ENCODE measurements around the gene SPATS2L. TPM values are rescaled to one million over a fixed set of nuclear protein-coding genes. Genes with fewer than 3 reads are reported as not detected.

SPATS2L gene
- total RNA-seq, 4 donors from 2014 or later: 68.1 to 115 (median 94.9) TPM

GRCh38 chr2:200422071-200422470, 115.6 kb downstream of the SPATS2L start:
- no peak for ATAC-seq (ENCODE audit: low FRiP score)
- no peak for DNase-seq (ENCODE audit: low spot score)
- TF ChIP-seq CTCF (IDR thresholded peaks at IDR 0.05): no peak

DNA sequence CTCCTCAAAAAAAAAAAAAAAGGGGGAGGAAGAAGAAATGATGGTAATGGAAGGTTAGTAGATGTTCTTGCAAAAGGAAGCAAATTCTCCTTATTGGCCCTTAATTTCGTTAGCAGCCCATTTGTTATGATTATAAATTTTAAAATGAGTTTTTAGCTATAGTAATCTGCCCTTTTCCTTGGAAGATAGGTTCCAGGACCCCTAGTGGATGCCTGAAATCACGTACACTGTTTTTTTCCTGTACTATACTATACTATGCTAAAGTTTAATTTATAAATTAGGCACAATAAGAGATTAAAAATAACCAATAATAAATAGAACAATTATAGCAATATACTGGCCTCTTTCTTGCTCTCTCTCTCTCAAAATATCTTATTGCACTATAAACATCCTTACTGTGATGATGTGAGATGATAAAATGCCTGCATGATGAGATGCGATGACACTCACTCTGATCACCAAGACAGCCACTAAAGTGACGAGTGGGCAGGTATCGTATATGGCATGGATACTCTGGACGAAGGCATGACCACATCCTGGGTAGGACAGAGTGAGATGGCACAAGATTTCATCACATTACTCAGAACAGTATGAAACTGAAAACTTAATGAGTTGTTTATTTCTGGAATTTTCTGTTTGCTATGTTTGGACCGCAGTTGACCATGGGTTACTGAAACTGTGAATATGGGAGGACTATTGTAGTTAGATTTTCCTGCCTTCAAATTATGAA, 116.2 kb downstream of the SPATS2L start:
- no peak for TF ChIP-seq CTCF (IDR thresholded peaks at IDR 0.05)
- DNase-seq (ENCODE audit: low spot score) (no peak), ATAC-seq (ENCODE audit: low FRiP score) (no peak)

DNA sequence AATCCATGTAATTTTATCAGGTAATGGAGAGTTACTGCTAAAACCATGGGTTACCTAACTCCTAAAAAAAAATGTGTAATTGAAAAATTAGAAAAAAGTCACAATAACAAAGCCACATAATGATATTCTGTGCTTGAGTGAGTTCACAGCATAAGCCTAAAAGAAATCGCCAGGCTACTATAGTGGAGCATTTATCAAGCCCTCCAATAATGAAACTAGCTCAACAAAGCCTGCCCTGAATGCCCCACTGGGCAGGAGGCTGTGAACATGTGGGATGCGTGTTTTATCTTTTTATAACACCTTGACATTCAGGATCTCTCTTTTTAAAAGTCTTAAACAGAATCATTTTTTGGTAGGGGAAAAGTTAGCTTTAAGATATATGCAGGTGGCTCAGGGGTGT, 117.0 kb downstream of the SPATS2L start:
- no peak for ATAC-seq (ENCODE audit: low FRiP score)

GRCh38 chr2:200425026-200425821, 118.7 kb downstream of the SPATS2L start:
- ATAC-seq (ENCODE audit: low FRiP score) (no peak), DNase-seq (ENCODE audit: low spot score) (no peak)
- no peak for TF ChIP-seq CTCF (IDR thresholded peaks at IDR 0.05)

More for the DNA sequence above, 117.0 kb downstream of the SPATS2L start:
- no peak for TF ChIP-seq CTCF (IDR thresholded peaks at IDR 0.05)
- no peak for DNase-seq (ENCODE audit: low spot score)

GRCh38 chr2:200426754-200427153, 120.3 kb downstream of the SPATS2L start:
- ATAC-seq (ENCODE audit: low FRiP score) (no peak), DNase-seq (ENCODE audit: low spot score) (no peak)
- TF ChIP-seq CTCF (IDR thresholded peaks at IDR 0.05): no peak

DNA sequence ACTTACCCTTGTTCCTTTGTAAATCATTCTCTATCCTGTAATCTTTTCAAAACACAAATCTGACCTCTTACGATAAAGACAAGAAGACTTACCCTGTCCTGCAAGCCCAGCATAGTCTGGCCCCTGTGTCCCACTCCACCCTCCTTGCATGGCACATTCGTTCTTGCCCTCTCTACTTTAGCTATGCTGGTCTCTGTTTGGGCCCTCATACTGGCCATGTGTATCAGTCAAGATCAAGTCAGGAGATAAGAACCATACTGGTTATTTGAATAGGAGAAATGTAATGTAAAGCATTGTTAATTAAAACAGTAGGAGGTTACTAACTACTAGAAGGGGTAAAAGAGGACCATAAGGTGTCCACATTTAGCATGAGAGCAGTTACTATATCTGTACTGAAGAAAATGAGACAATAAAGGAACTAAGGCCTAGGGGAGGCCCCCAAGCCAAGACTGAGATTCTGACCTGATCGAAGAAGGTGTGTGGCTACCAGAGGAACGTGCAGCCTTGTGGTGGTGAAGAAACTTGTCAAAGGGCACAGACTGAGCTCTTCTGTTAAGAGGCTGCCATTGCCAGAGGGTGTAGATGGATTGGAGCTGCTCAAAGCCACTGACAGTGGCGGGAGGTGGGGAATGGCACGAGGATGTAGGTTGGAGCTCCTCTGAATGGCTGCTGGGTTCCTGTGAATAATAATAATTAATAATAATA, 122.6 kb downstream of the SPATS2L start:
- TF ChIP-seq CTCF (IDR thresholded peaks at IDR 0.05): no peak
- ATAC-seq (ENCODE audit: low FRiP score) (no peak), DNase-seq (ENCODE audit: low spot score) (no peak)
